Testis (tissue), 3 donors: ENCODE measurements around the gene ATG2A. TPM values are rescaled to one million over a fixed set of nuclear protein-coding genes. Genes with fewer than 3 reads are reported as not detected.
"Not testable (repeated sequence)": the region's sequence is repeated elsewhere in the genome, so short reads cannot be mapped to it uniquely, and the experiment has no call there.

ENCODE experiments used
- DNase-seq: peaks from one replicate; pipeline ENCODE4 v3.0.0-alpha.2; 2019
- H3K27ac ChIP-seq, 2 donors: fragments of 200-600 bp; sonication (generic); one replicate each; pipeline ENCODE4 v1.5.1; 2019
- H3K27me3 ChIP-seq: fragments of 200-600 bp; sonication (generic); one replicate; pipeline ENCODE4 v1.5.1; 2019
- H3K36me3 ChIP-seq: fragments of 200-600 bp; sonication (generic); one replicate; pipeline ENCODE4 v1.5.1; 2017; ENCODE audit warnings: low read depth; ENCODE audit errors: missing control alignments
- H3K4me1 ChIP-seq: fragments of 200-600 bp; sonication (generic); one replicate; pipeline ENCODE4 v1.5.1; 2019
- H3K4me3 ChIP-seq, 2 donors: fragments of 200-600 bp; sonication (generic); one replicate each; pipeline ENCODE4 v1.5.1; 2017 to 2019
- H3K9me3 ChIP-seq: fragments of 200-600 bp; sonication (generic); one replicate; pipeline ENCODE4 v1.5.1; 2017
- CTCF ChIP-seq, 3 experiments: fragments of 450-650 bp in 2 of 3; fragments of 200-600 bp in 1 of 3; sonication (generic) in 1 of 3; IDR thresholded peaks; one replicate each; pipeline ENCODE4 v1.5.1; 2016 to 2019; ENCODE audit warnings: antibody characterized with exemption in 3 of 3, mild to moderate bottlenecking in 2 of 3, moderate library complexity in 1 of 3
- POLR2A ChIP-seq: fragments of 450-650 bp; IDR thresholded peaks from one replicate; pipeline ENCODE4 v1.6.1; 2017; ENCODE audit warnings: antibody characterized with exemption, mild to moderate bottlenecking, moderate library complexity
- WGBS, 2 donors: methylation state at CpG; one replicate each; pipeline ENCODE4 v1.1.5; 2018; 5-methylcytosine and 5-hydroxymethylcytosine counted together
- intact Hi-C: fragments of 100-400 bp; cut with DNase I; formaldehyde crosslinking; loops from one replicate; pipeline ENCODE4 v1.15.1; 2023; ENCODE audit warnings: low total_unique reads
- microRNA counts, 2 donors: library from miRNA; unstranded; fragments of <30 nt; microRNA quantifications; one replicate each; lab custom pipeline; 2016
- microRNA-seq, 2 donors: library from miRNA; unstranded; fragments of <30 nt; microRNA quantifications; one replicate each; pipeline ENCODE4, GENCODE V29; 2016; ENCODE audit warnings: borderline number of aligned reads in 2 of 2, borderline replicate concordance in 1 of 2
- polyA plus RNA-seq: library from polyadenylated mRNA; stranded (reverse); fragments of 350-450 nt; fragmentation: Illumina TruSeq; extraction: RNeasy Lipid Tissue Mini Kit (QIAGEN cat#74804); gene quantifications from one replicate; pipeline ENCODE4 v1.2.3, GENCODE V29; 2014; ENCODE audit warnings: low read depth, low replicate concordance; ENCODE audit not compliant: insufficient read depth
- small RNA-seq, 2 donors: library from RNA; depleted of rRNA; stranded (forward); fragments of <200 nt; gene quantifications; one replicate each; pipeline ENCODE3, GENCODE V24; 2016
- total RNA-seq, 2 donors: library from RNA; depleted of rRNA; stranded (reverse); fragments of >200 nt; gene quantifications; one replicate each; pipeline ENCODE4 v1.2.3, GENCODE V29; 2016

The ATG2A gene
- total and polyA plus RNA-seq, 3 donors from 2014 or later: 22.2 to 56.1 (median 51.1) TPM

GRCh38 chr11:64846998-64847666 lies 69.9 kb downstream of the ATG2A start:
- H3K4me3 ChIP-seq: no peak overlapping the region
- no peaks in the 10 kb centered on the region for H3K27me3 ChIP-seq
- peak; percentile 92 for DNase-seq
- H3K36me3 ChIP-seq: no peaks in the 10 kb centered on the region
- no peak overlapping the region for H3K27ac ChIP-seq
- H3K9me3 ChIP-seq: no peaks in the 10 kb centered on the region
- TF ChIP-seq CTCF (IDR thresholded peaks at IDR 0.05): peak; percentile 94 to 98 (median 94)
- no peak for TF ChIP-seq POLR2A
- intact Hi-C loops: loop anchor here (5.0 to 10.0 kb wide), 2 partner anchors 45 to 168 kb away; partner anchors contain the start of gene ARL2
- peaks cover 6% of the 10 kb centered on the region for H3K4me1 ChIP-seq
- WGBS, 2 donors: 33 to 47% methylated on average over 8 to 13 of the region's 13 CpGs

- intact Hi-C loops: loop anchor here (5.0 to 10.0 kb wide), 2 partner anchors 47 to 169 kb away; partner anchors contain the start of gene ARL2
- not testable (repeated sequence) for H3K4me3 ChIP-seq, H3K9me3 ChIP-seq, H3K4me1 ChIP-seq, H3K27ac ChIP-seq, H3K27me3 ChIP-seq, DNase-seq, H3K36me3 ChIP-seq
- WGBS, 2 donors: 84 to 87% methylated on average over 8 of the region's 8 CpGs
These were observed 71.3 kb downstream of the ATG2A start for GRCh38 chr11:64845776-64846129.

- intact Hi-C loops: loop anchor here (5.0 to 10.0 kb wide), 2 partner anchors 47 to 170 kb away; partner anchors contain the start of gene ARL2
- DNase-seq: no peak
- Histone ChIP-seq H3K27me3 (no peaks in the 10 kb centered on the region), H3K4me3 (peak overlapping the region; percentile 49 to 58), H3K4me1 (peaks cover 6% of the 10 kb centered on the region), H3K36me3 (no peaks in the 10 kb centered on the region), H3K9me3 (no peaks in the 10 kb centered on the region), H3K27ac (peak overlapping the region in 1 of 2 donors; percentile 19)
- WGBS, 2 donors: 14 to 17% methylated on average over 9 of the region's 9 CpGs
- no peak for TF ChIP-seq POLR2A
- TF ChIP-seq CTCF (IDR thresholded peaks at IDR 0.05): no peak
These were observed 71.8 kb downstream of the ATG2A start for GRCh38 chr11:64845129-64845775.

MicroRNA genes within 50 kb of the gene (microRNA counts, 767-probe panel; counts per million panel counts)
- microRNA hsa-miR-192-5p (lab: Ali Mortazavi, UCI): 3,559 to 4,095 counts per million in 2 donors

Small RNA genes lying within 50 kb of the gene (microRNA-seq; reads per million reads assigned to microRNA genes)
- gene MIR6749 (0 reads per million in 2 donors), gene MIR6750 (0 to 0.69 reads per million in 2 donors)

Small RNA genes lying within 50 kb of the gene (small RNA-seq; reads per million reads assigned to genes)
- gene MIR6749 (0 reads per million in 2 donors), gene MIR6750 (0 to 0.09 reads per million in 2 donors)

Other genes starting within 250 kb of the ATG2A start
- gene NRXN2, start 194.0 kb downstream of the ATG2A start, total RNA-seq: 10 to 100 TPM; 32.6 to 40.1 TPM
- gene NRXN2, start 194.0 kb downstream of the ATG2A start, polyA plus RNA-seq: 46.8 TPM
- gene RASGRP2, start 173.1 kb downstream of the ATG2A start, total RNA-seq: 10 to 100 TPM; 24.0 to 26.3 TPM
- gene RASGRP2, start 173.1 kb downstream of the ATG2A start, polyA plus RNA-seq: 14.4 TPM
- 10 to 100 TPM; 12.1 to 14.4 TPM for gene PYGM, start 157.2 kb downstream of the ATG2A start, total RNA-seq
- gene PYGM, start 157.2 kb downstream of the ATG2A start, polyA plus RNA-seq: 14.2 TPM
- 100 to 1,000 TPM; 431 to 499 TPM for gene SF1, start 138.7 kb downstream of the ATG2A start, total RNA-seq
- gene SF1, start 138.7 kb downstream of the ATG2A start, polyA plus RNA-seq: 455 TPM
- 10 to 100 TPM; 27.7 to 29.8 TPM for gene MAP4K2, start 114.0 kb downstream of the ATG2A start, total RNA-seq
- 14.9 TPM for gene MAP4K2, start 114.0 kb downstream of the ATG2A start, polyA plus RNA-seq
- 10 to 100 TPM; 36.7 to 40.8 TPM for gene MEN1, start 106.7 kb downstream of the ATG2A start, total RNA-seq
- 29.7 TPM for gene MEN1, start 106.7 kb downstream of the ATG2A start, polyA plus RNA-seq
- gene CDC42BPG, start 72.6 kb downstream of the ATG2A start, total RNA-seq: 1 to 10 TPM; 7.6 to 9.2 TPM
- 5.3 TPM for gene CDC42BPG, start 72.6 kb downstream of the ATG2A start, polyA plus RNA-seq
- gene EHD1, start 38.6 kb downstream of the ATG2A start, total RNA-seq: 100 to 1,000 TPM; 230 to 455 TPM
- gene EHD1, start 38.6 kb downstream of the ATG2A start, polyA plus RNA-seq: 328 TPM
- gene PPP2R5B, start 7.5 kb upstream of the ATG2A start, total RNA-seq: 10 to 100 TPM; 19.4 to 26.2 TPM
- 9.9 TPM for gene PPP2R5B, start 7.5 kb upstream of the ATG2A start, polyA plus RNA-seq
- 1 to 10 TPM; 7.0 to 9.4 TPM for gene GPHA2, start 18.7 kb upstream of the ATG2A start, total RNA-seq
- gene GPHA2, start 18.7 kb upstream of the ATG2A start, polyA plus RNA-seq: 6.9 TPM
- 10 to 100 TPM; 14.4 to 34.8 TPM for gene MAJIN, start 54.9 kb upstream of the ATG2A start, total RNA-seq
- gene MAJIN, start 54.9 kb upstream of the ATG2A start, polyA plus RNA-seq: 36.4 TPM
- 1 to 10 TPM in 1 of 2 donors, under 1 TPM in 1; 0.94 to 1.5 TPM for gene BATF2, start 79.8 kb upstream of the ATG2A start, total RNA-seq
- gene BATF2, start 79.8 kb upstream of the ATG2A start, polyA plus RNA-seq: 2.7 TPM
- 100 to 1,000 TPM; 127 to 154 TPM for gene ARL2, start 97.0 kb upstream of the ATG2A start, total RNA-seq
- gene ARL2, start 97.0 kb upstream of the ATG2A start, polyA plus RNA-seq: 235 TPM
- 10 to 100 TPM; 17.0 to 22.5 TPM for gene SNX15, start 110.2 kb upstream of the ATG2A start, total RNA-seq
- 15.6 TPM for gene SNX15, start 110.2 kb upstream of the ATG2A start, polyA plus RNA-seq
- gene SAC3D1, start 124.0 kb upstream of the ATG2A start, total RNA-seq: 10 to 100 TPM; 40.5 to 41.0 TPM
- 63.5 TPM for gene SAC3D1, start 124.0 kb upstream of the ATG2A start, polyA plus RNA-seq
- gene NAALADL1, start 141.3 kb upstream of the ATG2A start, total RNA-seq: 10 to 100 TPM; 16.5 to 18.1 TPM
- 16.0 TPM for gene NAALADL1, start 141.3 kb upstream of the ATG2A start, polyA plus RNA-seq
- 10 to 100 TPM; 28.5 to 50.9 TPM for gene CDCA5, start 166.8 kb upstream of the ATG2A start, total RNA-seq
- gene CDCA5, start 166.8 kb upstream of the ATG2A start, polyA plus RNA-seq: 93.3 TPM
- gene ZFPL1, start 167.0 kb upstream of the ATG2A start, total RNA-seq: 10 to 100 TPM; 52.7 to 57.2 TPM
- gene ZFPL1, start 167.0 kb upstream of the ATG2A start, polyA plus RNA-seq: 70.6 TPM
- 100 to 1,000 TPM; 173 to 252 TPM for gene VPS51, start 179.0 kb upstream of the ATG2A start, total RNA-seq
- gene VPS51, start 179.0 kb upstream of the ATG2A start, polyA plus RNA-seq: 91.1 TPM
- gene TM7SF2, start 194.7 kb upstream of the ATG2A start, total RNA-seq: 10 to 100 TPM; 42.0 to 49.6 TPM
- 36.4 TPM for gene TM7SF2, start 194.7 kb upstream of the ATG2A start, polyA plus RNA-seq
- 100 to 1,000 TPM in 1 of 2 donors, 10 to 100 TPM in 1; 64.2 to 119 TPM for gene ZNHIT2, start 200.5 kb upstream of the ATG2A start, total RNA-seq
- gene ZNHIT2, start 200.5 kb upstream of the ATG2A start, polyA plus RNA-seq: 47.3 TPM
- 100 to 1,000 TPM; 441 to 583 TPM for gene FAU, start 204.9 kb upstream of the ATG2A start, total RNA-seq
- gene FAU, start 204.9 kb upstream of the ATG2A start, polyA plus RNA-seq: 761 TPM
- 10 to 100 TPM; 82.8 to 87.7 TPM for gene MRPL49, start 205.1 kb upstream of the ATG2A start, total RNA-seq
- gene MRPL49, start 205.1 kb upstream of the ATG2A start, polyA plus RNA-seq: 53.9 TPM
- gene SYVN1, start 217.3 kb upstream of the ATG2A start, total RNA-seq: 10 to 100 TPM; 67.4 to 87.2 TPM
- 62.0 TPM for gene SYVN1, start 217.3 kb upstream of the ATG2A start, polyA plus RNA-seq